GM18517 (cell line): ENCODE data around the gene SCAANT1.

Experiments used
- ATAC-seq: cut with Tn5 transposase; IDR thresholded peaks from one replicate; pipeline ENCODE4 v1.9.1; 2021; ENCODE audit warnings: mild to moderate bottlenecking, moderate library complexity; ENCODE audit not compliant: unreplicated experiment

The SCAANT1 gene

GRCh38 chr3:63911873-63912767 is at the start of gene SCAANT1:
Gene SCAANT1, minus strand, starts transcription at chr3:63912383.
- ATAC-seq: peak; percentile 77

GRCh38 chr3:63961891-63962290 is 49.7 kb upstream of the SCAANT1 start:
- peak; percentile 91 for ATAC-seq

- ATAC-seq: no peak
These were observed 48.0 kb upstream of the SCAANT1 start for GRCh38 chr3:63960048-63960711.

- ATAC-seq: no peak
These were observed 47.0 kb upstream of the SCAANT1 start for GRCh38 chr3:63959146-63959545.

- ATAC-seq: no peak
These were observed 43.8 kb upstream of the SCAANT1 start for GRCh38 chr3:63955830-63956545.

- ATAC-seq: no peak
These were observed 43.0 kb upstream of the SCAANT1 start for GRCh38 chr3:63955036-63955650.

- ATAC-seq: no peak
These were observed 42.0 kb upstream of the SCAANT1 start for GRCh38 chr3:63954182-63954581.

GRCh38 chr3:63952248-63952594 is 40.0 kb upstream of the SCAANT1 start:
- no peak for ATAC-seq

- peak; percentile 70 for ATAC-seq
These were observed 39.5 kb upstream of the SCAANT1 start for GRCh38 chr3:63951492-63952247.

- ATAC-seq: no peak
These were observed 38.5 kb upstream of the SCAANT1 start for GRCh38 chr3:63950698-63951097.

- no peak for ATAC-seq
These were observed 36.8 kb upstream of the SCAANT1 start for GRCh38 chr3:63949005-63949404.

GRCh38 chr3:63947594-63947993 is 35.4 kb upstream of the SCAANT1 start:
- no peak for ATAC-seq

- ATAC-seq: no peak
These were observed 34.6 kb upstream of the SCAANT1 start for GRCh38 chr3:63946753-63947152.

- ATAC-seq: no peak
These were observed 33.4 kb upstream of the SCAANT1 start for GRCh38 chr3:63945558-63946096.

GRCh38 chr3:63943678-63944077 is 31.5 kb upstream of the SCAANT1 start:
- no peak for ATAC-seq

GRCh38 chr3:63942528-63942927 is 30.3 kb upstream of the SCAANT1 start:
- no peak for ATAC-seq

GRCh38 chr3:63940389-63940757 is 28.2 kb upstream of the SCAANT1 start:
- no peak for ATAC-seq

GRCh38 chr3:63937661-63938651 is 25.8 kb upstream of the SCAANT1 start:
- ATAC-seq: peak; percentile 61

GRCh38 chr3:63936925-63937324 is 24.7 kb upstream of the SCAANT1 start:
- no peak for ATAC-seq
